ENCODE measurements around the gene PGRMC2. TPM values are rescaled to one million over a fixed set of nuclear protein-coding genes. Genes with fewer than 3 reads are reported as not detected.

The PGRMC2 gene
- total RNA-seq, 1 experiment from 2014 or later = 77.6 TPM

- no peaks in the 10 kb centered on the region for H3K9me3 Mint-ChIP-seq
- no peak overlapping the region for H3T11ph ChIP-seq (ENCODE audit: low read length)
- H2BK120ac ChIP-seq (ENCODE audit: low read depth, low read length, poor library complexity, severe bottlenecking) = no peak overlapping the region
- no peak overlapping the region for H3K4me2 ChIP-seq (ENCODE audit: insufficient read depth, insufficient read length, low read length)
- peaks cover 16% of the 10 kb centered on the region; the same call in 1 of the 2 replicates for H3K79me2 ChIP-seq (ENCODE audit: insufficient read depth, low read length)
- H4K91ac ChIP-seq (ENCODE audit: insufficient read length, low read depth, low read length) = no peak overlapping the region
- no peak for DNase-seq
- H3K27me3 Mint-ChIP-seq (ENCODE audit: low read depth) = no peaks in the 10 kb centered on the region
- H3K4me1 Mint-ChIP-seq = peaks cover 27 to 32% of the 10 kb centered on the region in 2 experiments
- no peak for TF ChIP-seq CTCF (conservative IDR thresholded peaks at IDR 0.05)
- H4K5ac ChIP-seq (ENCODE audit: insufficient read length, low read depth, low read length) = no peak overlapping the region
- no peak overlapping the region for H3K14ac ChIP-seq (ENCODE audit: insufficient read depth, low read length)
- no CpG with 5 or more reads among the region's 2 CpGs for WGBS (ENCODE audit: extremely low coverage, insufficient read length, low lambda C conversion rate)
- H3K27ac Mint-ChIP-seq = no peak overlapping the region
- no peak overlapping the region for H2AK5ac ChIP-seq (ENCODE audit: insufficient read length, low read length)
- no peaks in the 10 kb centered on the region; the same call in 1 of the 2 replicates for H3K4me1 ChIP-seq (ENCODE audit: insufficient read depth, low read length)
- no peaks in the 10 kb centered on the region for H4K20me1 ChIP-seq (ENCODE audit: control insufficient read depth, insufficient read depth, insufficient read length)
- H3K27me3 ChIP-seq (ENCODE audit: insufficient read depth, low read length) = no peaks in the 10 kb centered on the region
- no peak overlapping the region for H2BK12ac ChIP-seq (ENCODE audit: insufficient read length, low read depth, low read length)
- no peak overlapping the region for H3K4me3 Mint-ChIP-seq
- H2BK5ac ChIP-seq (ENCODE audit: insufficient read length, low read length) = no peak overlapping the region
- no peak overlapping the region for H3K4ac ChIP-seq (ENCODE audit: low read depth, low read length)
- H3K79me1 ChIP-seq (ENCODE audit: insufficient read depth, low read depth, low read length, poor library complexity, severe bottlenecking) = no peaks in the 10 kb centered on the region
- no peak overlapping the region for H3K56ac ChIP-seq (ENCODE audit: insufficient read length, low read depth, low read length)
- H2BK20ac ChIP-seq (ENCODE audit: low read depth, low read length, poor library complexity, severe bottlenecking) = no peak overlapping the region
- peaks cover 5 to 35% (median 14%) of the 10 kb centered on the region in 3 experiments; a peak in 6 of 7 replicates for H3K36me3 Mint-ChIP-seq (ENCODE audit: insufficient read depth in 1 of 3, low read depth in 3 of 3)
- no peak overlapping the region for H2AFZ ChIP-seq (ENCODE audit: low read length)
- no peak overlapping the region for H3K18ac ChIP-seq (ENCODE audit: insufficient read length, low read depth, low read length)
- no peak overlapping the region for H2BK15ac ChIP-seq (ENCODE audit: low read depth, low read length)
- H3K9ac ChIP-seq (ENCODE audit: extremely low read depth, insufficient read length, low read length) = no peak overlapping the region
- H3K9me3 ChIP-seq (ENCODE audit: control insufficient read depth, low read depth, low read length) = no peaks in the 10 kb centered on the region
- no peak overlapping the region for H4K8ac ChIP-seq (replicated peaks; ENCODE audit: insufficient read length, low read depth, low read length)
- no peak overlapping the region for H3K27ac ChIP-seq (ENCODE audit: insufficient read length, low read depth, low read length)
- no peak overlapping the region for H3K23ac ChIP-seq (ENCODE audit: insufficient read length, low read depth, low read length)
- H3K23me2 ChIP-seq (ENCODE audit: insufficient read length, low read depth, low read length, poor library complexity, severe bottlenecking) = no peaks in the 10 kb centered on the region
Observed at GRCh38 chr4:128279624-128280225, 7.9 kb downstream of the PGRMC2 start.
